SK-N-MC (cell line): ENCODE measurements around the gene CELF1.

ENCODE experiments used
- DNase-seq: peaks from one replicate; pipeline ENCODE4 v3.0.0-alpha.2; 2011; ENCODE audit warnings: low read depth, low spot score
- H3K27ac ChIP-seq: fragments of 200-600 bp; sonication (generic); 2 replicates; pipeline ENCODE4 v1.5.1; 2016; ENCODE audit warnings: mixed run types
- H3K36me3 ChIP-seq: fragments of 200-600 bp; sonication (generic); 2 replicates; pipeline ENCODE4 v1.6.1; 2017; ENCODE audit warnings: antibody characterized with exemption, low read length, mixed read lengths; ENCODE audit not compliant: insufficient read depth
- H3K4me3 ChIP-seq: fragments of 200-600 bp; sonication (generic); 2 replicates; pipeline ENCODE4 v1.5.1; 2016
- H3K9ac ChIP-seq: fragments of 200-600 bp; sonication (generic); 2 replicates; pipeline ENCODE4 v1.8.0; 2017; ENCODE audit warnings: mixed run types, mixed read lengths; ENCODE audit not compliant: insufficient read length
- H3K9me3 ChIP-seq: fragments of 200-600 bp; sonication (generic); 2 replicates; pipeline ENCODE4 v1.6.1; 2017; ENCODE audit warnings: low read depth, mild to moderate bottlenecking, antibody characterized with exemption, low read length, moderate library complexity, mixed read lengths
- EZH2 ChIP-seq: fragments of 200-600 bp; sonication (generic); IDR thresholded peaks from one replicate; pipeline ENCODE4 v1.6.1; 2017; ENCODE audit warnings: antibody characterized with exemption
- FOXP2 ChIP-seq: optimal IDR thresholded peaks from 2 replicates; pipeline ENCODE3; 2011; ENCODE audit warnings: mild to moderate bottlenecking, moderate library complexity; ENCODE audit not compliant: insufficient read depth; ENCODE audit errors: extremely low read length, control extremely low read depth
- POLR2AphosphoS5 ChIP-seq: IDR thresholded peaks from 2 replicates; pipeline ENCODE4 v1.6.1; 2012; ENCODE audit warnings: mild to moderate bottlenecking, low read depth, low read length, borderline replicate concordance

Gene CELF1

GRCh38 chr11:47448566-47449427 lies 104.1 kb downstream of the CELF1 start, which contains the start of gene RAPSN:
Gene RAPSN (minus strand): TSS chr11:47449136. CDS start chr11:47448964, 172 bp downstream.
- Histone ChIP-seq H3K36me3 (no peaks in the 10 kb centered on the region), H3K9ac (no peak within 1 kb of the TSS), H3K9me3 (no peaks in the 10 kb centered on the region), H3K4me3 (no peak within 1 kb of the TSS), H3K27ac (no peak within 1 kb of the TSS)
- TF ChIP-seq EZH2, result no peak
- TF ChIP-seq FOXP2, result no peak
- TF ChIP-seq POLR2AphosphoS5, result no peak
- no peak for DNase-seq

DNA sequence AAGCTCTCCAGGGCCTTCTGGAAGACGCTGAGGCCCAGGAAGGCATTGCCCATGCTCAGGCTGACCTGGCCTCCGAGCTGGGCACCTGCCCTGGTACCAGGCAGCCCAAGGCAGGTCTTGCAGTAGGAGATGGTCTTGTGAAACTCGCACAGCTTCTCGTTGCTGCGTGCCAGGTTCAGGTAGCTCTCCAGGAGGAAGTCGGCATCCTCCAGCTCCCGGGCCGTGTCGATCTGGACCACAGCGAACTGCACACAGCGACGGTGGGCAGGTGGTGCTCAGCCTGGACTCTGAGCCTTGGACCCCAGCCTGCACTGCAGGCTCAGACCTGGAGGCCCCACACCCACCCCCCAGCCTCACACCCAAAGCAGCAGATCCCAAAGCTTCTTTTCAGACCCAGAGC lies 105.0 kb downstream of the CELF1 start:
- Histone ChIP-seq H3K9me3 (no peaks in the 10 kb centered on the region), H3K9ac (no peak overlapping the region), H3K36me3 (no peaks in the 10 kb centered on the region), H3K4me3 (no peak overlapping the region), H3K27ac (no peak overlapping the region)
- no peak for DNase-seq
- TF ChIP-seq FOXP2 (no peak), POLR2AphosphoS5 (no peak), EZH2 (no peak)

- TF ChIP-seq EZH2, result no peak
- TF ChIP-seq FOXP2, result no peak
- TF ChIP-seq POLR2AphosphoS5, result no peak
- no peak overlapping the region for H3K9ac ChIP-seq
- H3K9me3 ChIP-seq, result no peaks in the 10 kb centered on the region
- no peak overlapping the region for H3K4me3 ChIP-seq
- H3K36me3 ChIP-seq, result no peaks in the 10 kb centered on the region
- H3K27ac ChIP-seq, result no peak overlapping the region
- DNase-seq, result no peak
These were observed 106.1 kb downstream of the CELF1 start for GRCh38 chr11:47446833-47447232.

DNA sequence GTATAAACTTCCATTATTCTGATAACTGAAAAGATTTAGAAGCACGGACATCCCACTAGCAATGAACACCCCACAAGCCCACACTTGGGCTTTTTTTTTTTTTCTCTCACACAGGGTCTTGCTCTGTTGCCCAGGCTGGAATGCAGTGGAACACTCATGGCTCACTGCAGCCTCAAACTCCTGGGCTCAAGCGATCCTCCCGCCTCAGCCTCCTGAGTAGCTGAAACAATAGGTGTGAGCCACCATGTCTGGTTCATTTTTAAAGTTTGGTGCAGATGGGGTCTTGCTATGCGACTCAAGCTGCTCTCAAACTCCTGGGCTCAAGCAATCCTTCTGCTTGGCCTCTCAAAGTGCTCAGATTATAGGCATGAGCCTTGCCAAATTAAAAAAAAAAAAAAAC lies 107.1 kb downstream of the CELF1 start:
- no peak overlapping the region for H3K9ac ChIP-seq
- TF ChIP-seq POLR2AphosphoS5 (no peak), FOXP2 (no peak), EZH2 (no peak)
- no peak for DNase-seq
- H3K9me3 ChIP-seq, result no peaks in the 10 kb centered on the region
- no peak overlapping the region for H3K4me3 ChIP-seq
- no peak overlapping the region for H3K27ac ChIP-seq
- no peaks in the 10 kb centered on the region for H3K36me3 ChIP-seq

- no peak for DNase-seq
- Histone ChIP-seq H3K27ac (no peak overlapping the region), H3K4me3 (no peak overlapping the region), H3K36me3 (no peaks in the 10 kb centered on the region), H3K9me3 (no peaks in the 10 kb centered on the region), H3K9ac (no peak overlapping the region)
- no peak for TF ChIP-seq FOXP2
- no peak for TF ChIP-seq POLR2AphosphoS5
- no peak for TF ChIP-seq EZH2
These were observed 109.1 kb downstream of the CELF1 start for GRCh38 chr11:47443817-47444216.

- TF ChIP-seq POLR2AphosphoS5, result no peak
- TF ChIP-seq EZH2, result no peak
- TF ChIP-seq FOXP2, result no peak
- DNase-seq, result no peak
- Histone ChIP-seq H3K9ac (no peak overlapping the region), H3K27ac (no peak overlapping the region), H3K4me3 (no peak overlapping the region), H3K9me3 (no peaks in the 10 kb centered on the region), H3K36me3 (no peaks in the 10 kb centered on the region)
These were observed 109.8 kb downstream of the CELF1 start for GRCh38 chr11:47443028-47443700.

DNA sequence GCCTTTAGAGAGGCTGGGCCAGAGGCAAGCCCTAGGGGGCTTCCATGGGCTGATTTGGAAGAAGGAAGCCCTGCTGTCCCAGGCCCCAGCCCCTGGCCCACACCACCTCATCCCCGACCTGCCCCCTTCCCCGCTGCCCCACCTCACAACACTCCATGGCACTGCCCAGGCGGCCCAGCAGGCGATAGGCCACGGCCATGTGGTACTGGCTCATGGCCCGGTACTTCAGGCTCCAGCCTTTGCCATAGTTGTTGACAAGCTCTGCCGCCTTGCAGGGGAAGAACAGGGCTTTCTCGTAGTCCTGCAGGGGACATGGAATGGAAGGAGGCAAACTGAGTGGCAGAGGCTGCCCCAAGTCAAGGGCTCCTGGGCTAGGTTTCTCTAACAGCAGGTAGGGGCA lies 110.4 kb downstream of the CELF1 start:
- TF ChIP-seq POLR2AphosphoS5, result no peak
- TF ChIP-seq EZH2, result no peak
- no peak for TF ChIP-seq FOXP2
- H3K36me3 ChIP-seq, result no peaks in the 10 kb centered on the region
- no peak overlapping the region for H3K27ac ChIP-seq
- H3K9ac ChIP-seq, result no peak overlapping the region
- DNase-seq, result no peak
- H3K4me3 ChIP-seq, result no peak overlapping the region
- no peaks in the 10 kb centered on the region for H3K9me3 ChIP-seq

DNA sequence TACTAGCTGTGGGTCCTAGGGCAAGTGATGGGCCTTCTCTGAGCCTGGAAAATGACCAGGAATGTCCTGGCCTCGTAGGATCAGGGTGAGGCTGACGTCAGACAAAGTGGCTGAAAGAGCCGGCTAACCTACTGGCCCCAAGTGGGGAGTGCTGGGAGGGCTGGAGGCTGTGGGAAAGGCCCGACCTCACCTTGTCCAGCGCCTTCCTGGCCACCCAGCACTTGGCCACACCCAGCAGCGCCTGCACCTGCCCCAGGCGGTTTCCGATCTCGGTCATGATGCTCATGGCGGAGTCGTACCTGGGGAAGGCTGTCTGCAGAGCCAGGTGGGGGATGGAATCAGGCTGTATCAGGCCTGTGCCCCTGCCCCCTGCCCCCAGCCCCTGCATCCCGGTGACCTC lies 111.5 kb downstream of the CELF1 start:
- Histone ChIP-seq H3K9me3 (no peaks in the 10 kb centered on the region), H3K36me3 (no peaks in the 10 kb centered on the region), H3K27ac (no peak overlapping the region), H3K4me3 (no peak overlapping the region), H3K9ac (no peak overlapping the region)
- TF ChIP-seq POLR2AphosphoS5, result no peak
- no peak for TF ChIP-seq EZH2
- TF ChIP-seq FOXP2, result no peak
- no peak for DNase-seq
